Skeletal muscle satellite cell (primary cell): Measurements from ENCODE around the gene SLC16A14.

ENCODE experiments used
- H3K27me3 ChIP-seq: 2 replicates; pipeline ENCODE4 v1.7.0; 2013; ENCODE audit warnings: low read length; ENCODE audit not compliant: control insufficient read depth, insufficient read depth
- H3K36me3 ChIP-seq: 2 replicates; pipeline ENCODE4 v1.7.0; 2013; ENCODE audit warnings: mild to moderate bottlenecking, control low read depth, low read length; ENCODE audit not compliant: insufficient read depth
- H3K4me1 ChIP-seq: 2 replicates; pipeline ENCODE4 v1.7.0; 2013; ENCODE audit warnings: low read length; ENCODE audit not compliant: control insufficient read depth, insufficient read depth
- H3K4me2 ChIP-seq: 2 replicates; pipeline ENCODE4 v1.7.0; 2013; ENCODE audit warnings: mild to moderate bottlenecking, low read length
- H3K4me3 ChIP-seq: 2 replicates; pipeline ENCODE4 v1.7.0; 2013; ENCODE audit warnings: low read length
- H3K9ac ChIP-seq: 2 replicates; pipeline ENCODE4 v1.7.0; 2013; ENCODE audit warnings: mild to moderate bottlenecking, low read depth, low read length, moderate library complexity
- H3K9me3 ChIP-seq: replicated peaks from 2 replicates; pipeline ENCODE4 v1.7.0; 2013; ENCODE audit warnings: mild to moderate bottlenecking, control low read depth, low read length

The SLC16A14 gene

DNA sequence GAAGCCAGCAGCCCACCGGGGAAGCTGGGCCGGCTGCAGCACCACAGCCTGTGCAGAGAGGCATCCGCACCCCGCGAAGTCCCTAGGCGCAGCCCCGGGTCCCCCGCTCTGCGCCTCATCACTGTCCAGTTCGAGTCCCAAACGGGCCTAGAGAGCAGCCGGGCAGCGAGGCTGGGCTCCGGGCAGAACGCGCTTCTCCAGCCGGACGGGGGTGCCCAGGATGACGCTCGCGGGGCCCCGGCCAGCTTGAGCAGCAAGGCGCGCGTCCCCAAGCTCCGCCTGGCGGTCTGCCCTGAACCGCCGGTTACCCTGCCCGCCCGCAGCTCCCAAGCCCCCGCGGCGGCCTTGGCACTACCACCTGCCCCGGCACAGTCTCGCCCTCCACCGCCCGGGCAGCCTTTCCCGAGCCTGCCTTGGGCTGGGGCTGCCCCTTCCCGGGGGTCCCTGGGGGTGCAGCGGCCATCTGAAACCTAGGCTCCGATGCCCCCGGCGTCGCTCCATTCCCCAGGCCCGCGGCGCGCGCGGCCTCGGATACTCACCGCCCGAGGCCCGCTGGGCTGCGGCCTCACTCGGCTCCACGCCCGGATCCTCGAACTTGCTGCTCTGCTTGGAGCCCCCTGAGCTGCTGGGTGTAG, 591 bp downstream of the SLC16A14 start:
- Histone ChIP-seq H3K36me3 (no peaks in the 10 kb centered on the region), H3K4me1 (peaks cover 10% of the 10 kb centered on the region), H3K27me3 (peaks cover 8% of the 10 kb centered on the region), H3K4me3 (peak overlapping the region; percentile 76), H3K9me3 (no peaks in the 10 kb centered on the region), H3K4me2 (peak overlapping the region; percentile 87), H3K9ac (peak overlapping the region; percentile 45)

DNA sequence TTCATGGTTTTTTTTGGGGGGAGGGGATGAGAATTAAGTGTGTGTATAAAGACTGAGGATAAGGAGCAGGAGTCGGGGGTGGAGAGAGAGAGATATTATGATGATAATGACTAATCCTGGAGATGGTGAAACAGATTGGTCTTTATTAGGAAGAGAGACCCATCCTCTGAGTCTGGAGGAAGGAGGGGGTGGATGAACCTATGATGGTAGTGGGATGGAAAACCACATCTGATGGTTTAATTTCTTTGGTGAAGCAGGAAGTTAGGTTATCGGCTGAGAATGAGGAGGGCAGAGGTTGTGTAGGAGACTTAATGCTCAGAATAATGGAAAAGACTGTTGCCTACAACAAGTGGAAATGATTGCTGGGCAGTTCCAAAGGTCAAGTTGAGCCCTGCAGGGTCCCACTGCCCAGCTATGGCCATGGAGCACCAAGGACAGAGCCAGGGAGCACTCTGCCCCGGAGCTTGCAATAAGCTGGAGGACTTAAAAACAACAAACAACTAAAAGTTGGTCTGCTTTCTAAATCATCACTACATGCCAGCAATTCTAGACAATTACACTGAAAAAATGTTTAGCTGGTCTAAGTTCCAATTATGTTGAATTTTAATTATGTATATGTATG, 7.9 kb downstream of the SLC16A14 start:
- no peaks in the 10 kb centered on the region for H3K9me3 ChIP-seq
- no peaks in the 10 kb centered on the region for H3K36me3 ChIP-seq
- peaks cover 6% of the 10 kb centered on the region for H3K27me3 ChIP-seq
- H3K4me1 ChIP-seq = peaks cover 4% of the 10 kb centered on the region
- no peak overlapping the region for H3K4me3 ChIP-seq
- no peak overlapping the region for H3K9ac ChIP-seq
- H3K4me2 ChIP-seq = no peak overlapping the region

DNA sequence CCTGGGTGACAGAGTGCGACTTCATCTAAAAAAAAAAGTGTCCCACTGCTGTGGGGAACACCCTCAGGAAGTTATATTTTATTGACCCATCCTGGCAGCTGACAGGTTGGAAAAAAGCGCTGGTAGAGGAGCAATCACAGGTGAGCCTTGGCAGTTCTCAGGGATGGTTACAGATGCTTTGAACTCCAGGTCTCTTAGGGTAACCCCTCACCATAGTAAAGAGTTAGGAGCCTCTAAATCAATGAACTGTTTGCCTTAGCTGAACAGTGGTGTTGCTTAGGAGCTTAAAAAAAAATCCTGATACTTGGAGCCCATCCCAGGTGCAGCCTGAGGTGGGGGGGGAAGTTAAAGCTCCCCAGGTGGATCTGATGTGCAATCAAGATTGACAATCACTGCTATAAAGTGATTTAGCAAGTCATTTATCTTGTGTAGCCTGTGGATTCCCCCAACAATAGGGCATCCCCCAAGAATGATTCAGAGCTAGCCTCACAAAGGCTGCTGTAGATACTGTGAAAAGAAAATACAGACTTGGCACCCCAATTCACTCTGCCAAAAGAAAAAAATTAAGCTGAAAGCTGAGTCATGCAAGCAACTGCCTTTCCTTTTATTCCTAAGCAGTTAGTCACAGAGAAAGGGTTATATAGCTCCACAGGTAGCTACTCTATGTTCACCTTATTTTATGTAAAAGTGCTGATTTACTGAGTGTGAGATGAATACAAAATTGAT, 14.8 kb downstream of the SLC16A14 start:
- no peaks in the 10 kb centered on the region for H3K27me3 ChIP-seq
- H3K9me3 ChIP-seq = no peaks in the 10 kb centered on the region
- no peak overlapping the region for H3K4me2 ChIP-seq
- H3K4me1 ChIP-seq = peaks cover 3% of the 10 kb centered on the region
- no peak overlapping the region for H3K9ac ChIP-seq
- no peaks in the 10 kb centered on the region for H3K36me3 ChIP-seq
- H3K4me3 ChIP-seq = no peak overlapping the region

DNA sequence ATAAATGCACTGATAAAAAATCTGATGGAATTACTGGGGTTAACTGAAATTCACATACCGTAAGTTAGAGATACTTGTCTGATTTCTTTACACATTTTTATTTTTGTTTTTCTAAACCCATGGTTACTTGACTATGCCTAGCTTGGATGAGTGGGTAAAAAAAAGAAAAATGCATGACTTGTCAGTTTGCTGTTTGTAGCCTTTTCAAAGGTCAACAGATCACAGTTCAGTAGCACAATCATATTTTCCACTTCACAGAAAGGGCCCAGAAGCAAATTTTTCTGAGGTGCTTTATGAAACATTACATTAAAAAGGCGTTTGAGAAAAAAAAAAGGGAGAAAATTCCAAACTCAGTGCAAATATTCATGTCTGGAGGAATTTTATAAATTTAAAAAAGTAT, 16.4 kb downstream of the SLC16A14 start:
- no peak overlapping the region for H3K4me2 ChIP-seq
- no peaks in the 10 kb centered on the region for H3K9me3 ChIP-seq
- H3K36me3 ChIP-seq = no peaks in the 10 kb centered on the region
- H3K4me3 ChIP-seq = no peak overlapping the region
- H3K4me1 ChIP-seq = peaks cover 3% of the 10 kb centered on the region
- no peak overlapping the region for H3K9ac ChIP-seq
- H3K27me3 ChIP-seq = no peaks in the 10 kb centered on the region

DNA sequence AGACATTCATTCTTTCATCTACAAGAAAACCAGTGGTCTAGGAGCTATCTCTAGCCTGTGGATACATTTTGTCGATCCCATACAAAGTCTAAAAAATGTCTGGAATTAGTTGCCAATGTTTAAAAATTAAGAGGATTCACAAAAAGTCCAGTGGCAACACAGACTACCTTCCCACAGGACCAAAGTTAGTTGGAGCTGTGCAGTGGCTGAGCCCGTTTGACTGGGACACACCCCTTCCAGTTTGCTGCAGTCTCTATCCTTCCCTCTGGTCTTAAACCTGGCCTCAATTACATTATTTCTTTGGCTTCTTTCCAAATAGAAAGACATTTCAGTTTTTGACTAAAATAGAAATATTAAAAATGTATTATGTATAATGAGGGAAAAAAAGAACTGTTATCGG, 18.6 kb downstream of the SLC16A14 start:
- Histone ChIP-seq H3K9ac (no peak overlapping the region), H3K4me2 (no peak overlapping the region), H3K27me3 (no peaks in the 10 kb centered on the region), H3K36me3 (no peaks in the 10 kb centered on the region), H3K9me3 (no peaks in the 10 kb centered on the region), H3K4me1 (peaks cover 3% of the 10 kb centered on the region), H3K4me3 (no peak overlapping the region)

DNA sequence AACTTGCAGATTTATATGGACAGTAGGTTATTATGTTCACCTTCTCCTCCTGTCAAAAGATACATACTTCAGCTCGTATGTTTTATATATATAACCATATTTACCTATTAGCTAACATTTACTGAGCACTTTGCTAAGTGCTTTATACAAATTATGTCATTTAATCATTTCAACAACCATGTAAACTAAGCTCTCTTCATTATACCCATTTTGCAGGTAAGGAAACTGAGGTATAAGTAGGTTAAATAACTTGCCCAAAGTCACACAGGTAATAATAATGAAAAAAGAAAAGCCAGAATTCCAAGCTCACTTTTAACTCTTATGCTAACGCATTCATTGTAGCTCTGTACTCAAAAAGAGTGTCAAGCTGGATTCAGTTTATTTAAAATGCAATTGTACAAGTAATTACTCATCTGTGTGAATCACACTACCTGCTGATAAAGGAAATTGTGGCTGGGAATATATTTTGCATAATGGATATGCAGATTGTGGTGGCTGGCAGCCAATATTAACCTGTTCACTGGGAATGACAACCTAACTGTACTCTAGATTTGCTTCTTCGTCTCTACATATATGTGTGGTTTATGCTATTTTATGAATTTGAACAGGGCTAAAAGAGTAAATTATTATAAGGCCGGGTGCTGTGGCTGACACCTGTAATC, 20.6 kb downstream of the SLC16A14 start:
- Histone ChIP-seq H3K9me3 (no peaks in the 10 kb centered on the region), H3K27me3 (no peaks in the 10 kb centered on the region), H3K36me3 (no peaks in the 10 kb centered on the region), H3K4me1 (no peaks in the 10 kb centered on the region), H3K4me2 (no peak overlapping the region), H3K4me3 (no peak overlapping the region), H3K9ac (no peak overlapping the region)

DNA sequence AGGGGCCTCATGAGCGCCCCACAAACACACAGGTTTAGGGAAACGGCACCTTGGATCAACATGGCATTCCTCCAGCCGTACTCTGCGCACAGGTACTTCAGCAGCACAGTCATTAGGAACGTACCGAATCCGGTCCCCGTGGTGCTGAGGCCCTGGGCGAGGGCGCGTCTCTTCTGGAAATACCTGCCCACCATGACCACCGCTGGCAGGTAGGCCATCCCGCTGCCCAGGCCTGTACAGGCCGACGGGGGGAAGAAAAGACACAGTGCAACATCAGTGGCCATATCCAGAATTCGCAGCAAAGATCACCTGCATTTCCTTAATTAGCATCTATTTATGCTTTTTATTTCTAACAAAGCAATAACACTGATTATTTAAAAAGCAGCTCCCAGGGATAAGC, 22.2 kb downstream of the SLC16A14 start:
- Histone ChIP-seq H3K4me2 (no peak overlapping the region), H3K27me3 (no peaks in the 10 kb centered on the region), H3K4me3 (no peak overlapping the region), H3K9me3 (no peaks in the 10 kb centered on the region), H3K36me3 (no peaks in the 10 kb centered on the region), H3K4me1 (no peaks in the 10 kb centered on the region), H3K9ac (no peak overlapping the region)

DNA sequence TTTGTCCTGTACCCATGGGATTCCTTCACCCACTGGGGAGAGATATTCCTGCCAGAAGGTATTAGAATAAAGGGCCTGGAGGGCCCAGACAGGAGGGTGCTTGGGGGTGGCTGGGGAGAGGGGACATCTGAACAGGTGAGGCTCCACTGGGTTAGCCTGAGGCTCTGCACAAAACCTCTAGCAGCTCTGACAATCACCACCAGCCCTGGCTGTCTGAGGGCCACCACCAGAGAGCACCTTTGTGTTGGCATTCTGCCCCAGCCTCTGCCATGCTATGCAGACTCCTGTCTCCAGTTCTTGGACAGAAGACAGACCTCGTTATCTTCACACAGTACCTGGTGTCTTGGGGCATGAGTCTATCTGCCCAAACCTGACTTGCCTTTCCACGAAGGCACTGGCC, 25.3 kb downstream of the SLC16A14 start:
- no peaks in the 10 kb centered on the region for H3K4me1 ChIP-seq
- no peaks in the 10 kb centered on the region for H3K27me3 ChIP-seq
- H3K4me3 ChIP-seq = no peak overlapping the region
- no peaks in the 10 kb centered on the region for H3K9me3 ChIP-seq
- no peak overlapping the region for H3K4me2 ChIP-seq
- H3K9ac ChIP-seq = no peak overlapping the region
- H3K36me3 ChIP-seq = no peaks in the 10 kb centered on the region

DNA sequence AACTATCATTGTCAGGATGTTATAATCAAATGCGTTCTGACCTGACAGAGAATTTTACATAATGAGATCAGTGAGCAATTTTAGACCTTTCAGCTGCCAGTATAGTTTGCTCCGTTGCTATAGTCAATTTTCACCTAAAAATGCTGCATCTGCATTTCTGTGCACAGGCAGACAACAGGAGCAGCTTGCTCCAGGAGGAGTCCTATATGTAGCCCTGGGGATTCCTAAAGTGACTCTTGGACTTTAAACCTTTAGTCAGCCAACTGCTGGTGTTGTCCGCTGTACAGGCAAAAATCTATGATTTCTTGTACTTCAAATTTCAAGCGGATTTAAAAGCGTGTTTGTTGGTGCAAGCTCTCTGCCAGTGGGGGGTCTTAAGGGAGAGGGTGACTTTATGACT, 25.7 kb downstream of the SLC16A14 start:
- Histone ChIP-seq H3K9ac (no peak overlapping the region), H3K4me1 (no peaks in the 10 kb centered on the region), H3K9me3 (no peaks in the 10 kb centered on the region), H3K36me3 (no peaks in the 10 kb centered on the region), H3K4me3 (no peak overlapping the region), H3K4me2 (no peak overlapping the region), H3K27me3 (no peaks in the 10 kb centered on the region)

DNA sequence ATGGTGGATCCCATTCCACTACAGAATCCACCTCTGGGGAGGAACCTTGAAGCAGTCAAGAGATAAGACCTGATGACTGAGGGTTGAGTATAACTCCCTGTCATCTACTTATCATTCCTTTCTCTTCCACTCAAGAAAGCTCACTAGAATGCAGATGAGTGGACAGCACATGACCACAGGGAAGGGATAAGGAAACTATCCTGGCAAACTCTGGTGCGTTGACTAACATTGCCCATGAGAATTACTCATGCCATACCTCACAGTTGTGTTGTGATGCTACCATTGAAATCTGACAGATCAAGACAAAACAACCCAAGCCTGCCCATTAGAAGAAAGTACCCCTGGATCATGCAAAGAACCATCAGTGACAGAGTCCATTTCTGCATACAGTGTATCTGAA, 26.5 kb downstream of the SLC16A14 start:
- no peaks in the 10 kb centered on the region for H3K36me3 ChIP-seq

DNA sequence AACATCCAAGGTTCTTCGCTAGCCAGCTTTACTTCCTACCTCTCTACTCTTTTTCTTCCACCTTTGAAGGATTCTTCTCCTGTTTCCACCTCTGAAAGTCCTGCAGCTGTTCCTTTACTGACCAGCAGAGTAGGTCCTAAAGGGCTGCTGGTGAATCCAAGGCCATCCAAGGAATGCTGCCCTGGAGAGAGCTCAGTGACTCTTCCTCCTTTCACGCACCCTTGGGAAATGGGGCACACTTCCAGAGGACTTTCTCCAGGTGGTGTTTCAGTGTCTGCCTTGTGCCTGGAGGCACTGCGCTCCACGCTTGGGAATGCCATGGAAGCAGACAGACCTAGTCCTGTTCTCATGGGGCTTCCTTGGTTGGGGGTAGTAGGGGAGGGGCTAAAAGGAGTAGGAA, 45.4 kb downstream of the SLC16A14 start:
- H3K36me3 ChIP-seq = no peaks in the 10 kb centered on the region
- no peaks in the 10 kb centered on the region for H3K27me3 ChIP-seq
- no peaks in the 10 kb centered on the region for H3K9me3 ChIP-seq
- no peaks in the 10 kb centered on the region for H3K4me1 ChIP-seq
- H3K4me2 ChIP-seq = no peak overlapping the region
- H3K9ac ChIP-seq = no peak overlapping the region
- H3K4me3 ChIP-seq = no peak overlapping the region

More for the DNA sequence above, 26.5 kb downstream of the SLC16A14 start:
- Histone ChIP-seq H3K4me3 (no peak overlapping the region), H3K9ac (no peak overlapping the region), H3K27me3 (no peaks in the 10 kb centered on the region), H3K9me3 (no peaks in the 10 kb centered on the region), H3K4me1 (no peaks in the 10 kb centered on the region), H3K4me2 (no peak overlapping the region)
